Gastrocnemius medialis (tissue), 4 donors: ENCODE data around the gene SH2D5. TPM values are rescaled to one million over a fixed set of nuclear protein-coding genes. Genes with fewer than 3 reads are reported as not detected.

Experiments used
- ATAC-seq, 2 donors: fragments of 150-250 bp; one replicate each; pipeline ENCODE4 v1.9.1; 2016
- DNase-seq, 2 donors: peaks; one replicate each; pipeline ENCODE4 v3.0.0-alpha.2; 2019
- H3K27ac ChIP-seq, 4 donors: fragments of 200-600 bp; sonication (generic); 1 replicate in 1 of 4; 2 replicates in 3 of 4; pipeline ENCODE4 v1.5.1; 2016 to 2018; ENCODE audit warnings: mild to moderate bottlenecking in 2 of 4, moderate library complexity in 1 of 4
- H3K27me3 ChIP-seq, 3 donors: fragments of 200-600 bp; sonication (generic) in 2 of 3; 1 replicate in 1 of 3; 2 replicates in 2 of 3; pipeline versions ENCODE4 v1.5.1 to v1.6.0; 2016 to 2019; ENCODE audit warnings: mild to moderate bottlenecking in 1 of 3, moderate library complexity in 1 of 3
- H3K36me3 ChIP-seq, 2 donors: fragments of 200-600 bp; sonication (generic) in 1 of 2; one replicate each; pipeline ENCODE4 v1.5.1; 2017 to 2018
- H3K4me1 ChIP-seq, 2 donors: fragments of 200-600 bp; sonication (generic) in 1 of 2; one replicate each; pipeline ENCODE4 v1.5.1; 2016 to 2017; ENCODE audit warnings: mild to moderate bottlenecking in 2 of 2
- H3K4me3 ChIP-seq, 4 donors: fragments of 200-600 bp; sonication (generic) in 3 of 4; 1 replicate in 1 of 4; 2 replicates in 3 of 4; pipeline ENCODE4 v1.5.1; 2016 to 2019; ENCODE audit warnings: mild to moderate bottlenecking in 2 of 4
- H3K9me3 ChIP-seq, 3 donors: fragments of 200-600 bp; sonication (generic) in 2 of 3; 1 replicate in 1 of 3; 2 replicates in 2 of 3; pipeline ENCODE4 v1.5.1; 2016 to 2019
- POLR2A ChIP-seq, 2 donors: fragments of 450-650 bp; IDR thresholded peaks; one replicate each; pipeline ENCODE4 v1.6.1; 2017; ENCODE audit warnings: antibody characterized with exemption in 2 of 2, mild to moderate bottlenecking in 2 of 2, moderate library complexity in 2 of 2
- in situ Hi-C, 4 donors: fragments of 200-750 bp; cut with MboI; loops; one replicate each; pipeline versions ENCODE4 v1.15.0 to v1.8.0; 2017; ENCODE audit warnings: low sequenced_read_pairs in 4 of 4
- intact Hi-C: fragments of 100-400 bp; cut with DNase I; formaldehyde crosslinking; loops from one replicate; pipeline ENCODE4 v1.15.1; 2023; ENCODE audit warnings: low total_unique reads
- total RNA-seq, 4 donors: library from RNA; depleted of rRNA; stranded (reverse); fragments of >200 nt; gene quantifications; one replicate each; pipeline versions ENCODE4 v1.1.0 to v1.2.3, GENCODE V29; 2016
- TF ChIP-seq, protein P1 (sequence below), 5 experiments: fragments of 450-650 bp in 3 of 5; fragments of 200-600 bp in 2 of 5; sonication (generic) in 2 of 5; IDR thresholded peaks in 4 of 5; conservative IDR thresholded peaks in 1 of 5; 1 replicate in 4 of 5; 2 replicates in 1 of 5; pipeline ENCODE4 v1.5.1; 2016 to 2019; ENCODE audit warnings: antibody characterized with exemption in 5 of 5, mild to moderate bottlenecking in 3 of 5, moderate library complexity in 3 of 5

The SH2D5 gene
- total RNA-seq, 4 donors from 2014 or later = 0.53 TPM; not detected in 3

GRCh38 chr1:20724364-20725188 lies 7.9 kb downstream of the SH2D5 start:
- DNase-seq = no peak

GRCh38 chr1:20723537-20724363 lies 8.8 kb downstream of the SH2D5 start:
- TF ChIP-seq, protein P1, sequence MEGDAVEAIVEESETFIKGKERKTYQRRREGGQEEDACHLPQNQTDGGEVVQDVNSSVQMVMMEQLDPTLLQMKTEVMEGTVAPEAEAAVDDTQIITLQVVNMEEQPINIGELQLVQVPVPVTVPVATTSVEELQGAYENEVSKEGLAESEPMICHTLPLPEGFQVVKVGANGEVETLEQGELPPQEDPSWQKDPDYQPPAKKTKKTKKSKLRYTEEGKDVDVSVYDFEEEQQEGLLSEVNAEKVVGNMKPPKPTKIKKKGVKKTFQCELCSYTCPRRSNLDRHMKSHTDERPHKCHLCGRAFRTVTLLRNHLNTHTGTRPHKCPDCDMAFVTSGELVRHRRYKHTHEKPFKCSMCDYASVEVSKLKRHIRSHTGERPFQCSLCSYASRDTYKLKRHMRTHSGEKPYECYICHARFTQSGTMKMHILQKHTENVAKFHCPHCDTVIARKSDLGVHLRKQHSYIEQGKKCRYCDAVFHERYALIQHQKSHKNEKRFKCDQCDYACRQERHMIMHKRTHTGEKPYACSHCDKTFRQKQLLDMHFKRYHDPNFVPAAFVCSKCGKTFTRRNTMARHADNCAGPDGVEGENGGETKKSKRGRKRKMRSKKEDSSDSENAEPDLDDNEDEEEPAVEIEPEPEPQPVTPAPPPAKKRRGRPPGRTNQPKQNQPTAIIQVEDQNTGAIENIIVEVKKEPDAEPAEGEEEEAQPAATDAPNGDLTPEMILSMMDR (IDR thresholded peaks at IDR 0.05 in 4 of 5, conservative IDR thresholded peaks at IDR 0.05 in 1 of 5) = no peak
- TF ChIP-seq POLR2A (IDR thresholded peaks at IDR 0.05) = no peak
- no peaks in the 10 kb centered on the region for H3K4me1 ChIP-seq
- ATAC-seq = no peak
- H3K4me3 ChIP-seq = no peak overlapping the region
- no peak for DNase-seq
- H3K27me3 ChIP-seq = no peaks in the 10 kb centered on the region
- in situ Hi-C loops = loop anchor here in 1 of 4 donors (25.0 kb wide), 1 partner anchor 639 kb away; no protein-coding TSS in a partner anchor
- intact Hi-C loops = no loop called here
- no peaks in the 10 kb centered on the region for H3K36me3 ChIP-seq
- no peaks in the 10 kb centered on the region for H3K9me3 ChIP-seq
- H3K27ac ChIP-seq = no peak overlapping the region

More at GRCh38 chr1:20724364-20725188, 7.9 kb downstream of the SH2D5 start:
- ATAC-seq = no peak
- in situ Hi-C loops (loop anchor here in 1 of 4 donors (25.0 kb wide), 1 partner anchor 638 kb away; no protein-coding TSS in a partner anchor), intact Hi-C loops (no loop called here)
- Histone ChIP-seq H3K27me3 (no peaks in the 10 kb centered on the region), H3K4me1 (no peaks in the 10 kb centered on the region), H3K4me3 (no peak overlapping the region), H3K27ac (no peak overlapping the region), H3K9me3 (no peaks in the 10 kb centered on the region), H3K36me3 (no peaks in the 10 kb centered on the region)
- TF ChIP-seq POLR2A (IDR thresholded peaks at IDR 0.05) = no peak
- TF ChIP-seq, protein P1 (IDR thresholded peaks at IDR 0.05 in 4 of 5, conservative IDR thresholded peaks at IDR 0.05 in 1 of 5) = no peak

- intact Hi-C loops = no loop called here
- Histone ChIP-seq H3K27ac (no peak overlapping the region), H3K9me3 (no peaks in the 10 kb centered on the region), H3K4me3 (no peak overlapping the region), H3K36me3 (no peaks in the 10 kb centered on the region), H3K27me3 (no peaks in the 10 kb centered on the region), H3K4me1 (no peaks in the 10 kb centered on the region)
- in situ Hi-C loops = loop anchor here in 1 of 4 donors (25.0 kb wide), 1 partner anchor 639 kb away; no protein-coding TSS in a partner anchor
- ATAC-seq (no peak), DNase-seq (no peak)
- TF ChIP-seq POLR2A (IDR thresholded peaks at IDR 0.05) = no peak
- TF ChIP-seq, protein P1 (IDR thresholded peaks at IDR 0.05 in 4 of 5, conservative IDR thresholded peaks at IDR 0.05 in 1 of 5) = no peak
These were observed 9.4 kb downstream of the SH2D5 start for GRCh38 chr1:20723159-20723536.

GRCh38 chr1:20721117-20722061 lies 11.1 kb downstream of the SH2D5 start:
- intact Hi-C loops = no loop called here
- DNase-seq (no peak), ATAC-seq (no peak)

More at GRCh38 chr1:20721117-20722061, 11.1 kb downstream of the SH2D5 start:
- H3K4me3 ChIP-seq = no peak overlapping the region
- no peak for TF ChIP-seq POLR2A (IDR thresholded peaks at IDR 0.05)
- TF ChIP-seq, protein P1 (IDR thresholded peaks at IDR 0.05 in 4 of 5, conservative IDR thresholded peaks at IDR 0.05 in 1 of 5) = no peak
- in situ Hi-C loops = loop anchor here in 1 of 4 donors (25.0 kb wide), 1 partner anchor 641 kb away; no protein-coding TSS in a partner anchor
- H3K4me1 ChIP-seq = no peaks in the 10 kb centered on the region
- no peaks in the 10 kb centered on the region for H3K9me3 ChIP-seq
- H3K36me3 ChIP-seq = no peaks in the 10 kb centered on the region
- H3K27me3 ChIP-seq = peaks cover 10 to 11% (median 11%) of the 10 kb centered on the region in 3 donors
- no peak overlapping the region for H3K27ac ChIP-seq
